Embryonic facial prominence (tissue), 1 donor: ENCODE results near the gene EBF3.
A peak's percentile ranks its signal among the peaks of the same experiment; 100 is the strongest.

ENCODE experiments used
- DNase-seq: peaks from one replicate; pipeline ENCODE4 v3.0.0-alpha.2; 2016; ENCODE audit errors: extremely low spot score

Gene EBF3

GRCh38 chr10:129870961-129871621 lies 93.0 kb downstream of the EBF3 start:
- peak; percentile 18 for DNase-seq

GRCh38 chr10:129870474-129870757 lies 93.7 kb downstream of the EBF3 start:
- DNase-seq, result no peak

- DNase-seq, result no peak
These were observed 94.2 kb downstream of the EBF3 start for GRCh38 chr10:129869596-129870473.

- no peak for DNase-seq
These were observed 95.5 kb downstream of the EBF3 start for GRCh38 chr10:129868449-129869035.

- DNase-seq, result no peak
These were observed 96.4 kb downstream of the EBF3 start for GRCh38 chr10:129867631-129868179.

GRCh38 chr10:129866894-129867293 lies 97.2 kb downstream of the EBF3 start:
- no peak for DNase-seq

GRCh38 chr10:129865960-129866359 lies 98.1 kb downstream of the EBF3 start:
- no peak for DNase-seq

GRCh38 chr10:129865413-129865812 lies 98.7 kb downstream of the EBF3 start:
- DNase-seq, result no peak

- no peak for DNase-seq
These were observed 99.4 kb downstream of the EBF3 start for GRCh38 chr10:129864601-129865126.

GRCh38 chr10:129864082-129864481 lies 100.0 kb downstream of the EBF3 start:
- DNase-seq, result no peak

- DNase-seq, result no peak
These were observed 100.8 kb downstream of the EBF3 start for GRCh38 chr10:129863201-129863663.

GRCh38 chr10:129861776-129862531 lies 102.1 kb downstream of the EBF3 start:
- no peak for DNase-seq

- DNase-seq, result no peak
These were observed 103.7 kb downstream of the EBF3 start for GRCh38 chr10:129860396-129860795.

- no peak for DNase-seq
These were observed 104.5 kb downstream of the EBF3 start for GRCh38 chr10:129859536-129859935.

- no peak for DNase-seq
These were observed 106.7 kb downstream of the EBF3 start for GRCh38 chr10:129857242-129857960.

GRCh38 chr10:129855836-129856563 lies 108.1 kb downstream of the EBF3 start:
- no peak for DNase-seq

GRCh38 chr10:129854796-129855705 lies 109.0 kb downstream of the EBF3 start:
- no peak for DNase-seq

GRCh38 chr10:129854158-129854557 lies 109.9 kb downstream of the EBF3 start:
- no peak for DNase-seq

GRCh38 chr10:129853562-129853903 lies 110.5 kb downstream of the EBF3 start:
- DNase-seq, result no peak
